ENCODE data around the gene INSL3. TPM values are rescaled to one million over a fixed set of nuclear protein-coding genes. Genes with fewer than 3 reads are reported as not detected.

INSL3 gene
- total RNA-seq, 2 donors from 2014 or later, result not detected

- no peaks in the 10 kb centered on the region for H3K27me3 ChIP-seq
- no peaks in the 10 kb centered on the region for H3K4me1 ChIP-seq
- no peak overlapping the region for H3K27ac ChIP-seq
- intact Hi-C loops (cut with DNase I), result no loop called here
- no peaks in the 10 kb centered on the region for H3K9me3 ChIP-seq
- peak overlapping the region; percentile 15 for H3K4me3 ChIP-seq
- no peak overlapping the region for H3K9ac ChIP-seq (ENCODE audit: low read depth in 2 of 2, low read length in 2 of 2)
- no peaks in the 10 kb centered on the region for H3K36me3 ChIP-seq
- DNase-seq, result no peak
- TF ChIP-seq CTCF (IDR thresholded peaks at IDR 0.05), result no peak
These were observed 21.5 kb upstream of the INSL3 start for GRCh38 chr19:17842663-17843291.

GRCh38 chr19:17841810-17842662, 20.7 kb upstream of the INSL3 start:
- Histone ChIP-seq H3K27me3 (no peaks in the 10 kb centered on the region), H3K4me3 (peak overlapping the region; percentile 15), H3K27ac (no peak overlapping the region), H3K9me3 (no peaks in the 10 kb centered on the region), H3K9ac (ENCODE audit: low read depth in 2 of 2, low read length in 2 of 2) (no peak overlapping the region), H3K36me3 (no peaks in the 10 kb centered on the region), H3K4me1 (no peaks in the 10 kb centered on the region)
- intact Hi-C loops (cut with DNase I), result no loop called here
- peak; percentile 91 for DNase-seq
- TF ChIP-seq CTCF (IDR thresholded peaks at IDR 0.05), result no peak

- no peaks in the 10 kb centered on the region for H3K9me3 ChIP-seq
- H3K27me3 ChIP-seq, result no peaks in the 10 kb centered on the region
- no peak overlapping the region for H3K9ac ChIP-seq (ENCODE audit: low read depth in 2 of 2, low read length in 2 of 2)
- peak overlapping the region; percentile 0 for H3K4me3 ChIP-seq
- TF ChIP-seq CTCF (IDR thresholded peaks at IDR 0.05), result no peak
- intact Hi-C loops (cut with DNase I), result no loop called here
- H3K36me3 ChIP-seq, result no peaks in the 10 kb centered on the region
- DNase-seq, result no peak
- H3K27ac ChIP-seq, result no peak overlapping the region
- no peaks in the 10 kb centered on the region for H3K4me1 ChIP-seq
These were observed 20.1 kb upstream of the INSL3 start for GRCh38 chr19:17841371-17841809.

- DNase-seq, result no peak
- TF ChIP-seq CTCF (IDR thresholded peaks at IDR 0.05), result no peak
- Histone ChIP-seq H3K4me1 (no peaks in the 10 kb centered on the region), H3K4me3 (no peak overlapping the region), H3K27ac (no peak overlapping the region), H3K27me3 (no peaks in the 10 kb centered on the region), H3K9me3 (no peaks in the 10 kb centered on the region), H3K36me3 (no peaks in the 10 kb centered on the region), H3K9ac (ENCODE audit: low read depth in 2 of 2, low read length in 2 of 2) (no peak overlapping the region)
- intact Hi-C loops (cut with DNase I), result no loop called here
These were observed 18.7 kb upstream of the INSL3 start for GRCh38 chr19:17840019-17840418.

GRCh38 chr19:17837972-17838371, 16.7 kb upstream of the INSL3 start:
- no peaks in the 10 kb centered on the region for H3K9me3 ChIP-seq
- intact Hi-C loops (cut with DNase I), result no loop called here
- H3K27me3 ChIP-seq, result no peaks in the 10 kb centered on the region
- H3K27ac ChIP-seq, result no peak overlapping the region
- no peak overlapping the region for H3K9ac ChIP-seq (ENCODE audit: low read depth in 2 of 2, low read length in 2 of 2)
- H3K4me1 ChIP-seq, result no peaks in the 10 kb centered on the region
- DNase-seq, result no peak
- H3K36me3 ChIP-seq, result no peaks in the 10 kb centered on the region
- H3K4me3 ChIP-seq, result no peak overlapping the region
- no peak for TF ChIP-seq CTCF (IDR thresholded peaks at IDR 0.05)
